KG1 (cell line): ENCODE results near the gene FRMD3.
A peak's percentile ranks its signal among the peaks of the same experiment; 100 is the strongest.

ENCODE experiments used
- DNase-seq: peaks from one replicate; lab custom pipeline; 2025; lab: John Stamatoyannopoulos, UW

Gene FRMD3

DNA sequence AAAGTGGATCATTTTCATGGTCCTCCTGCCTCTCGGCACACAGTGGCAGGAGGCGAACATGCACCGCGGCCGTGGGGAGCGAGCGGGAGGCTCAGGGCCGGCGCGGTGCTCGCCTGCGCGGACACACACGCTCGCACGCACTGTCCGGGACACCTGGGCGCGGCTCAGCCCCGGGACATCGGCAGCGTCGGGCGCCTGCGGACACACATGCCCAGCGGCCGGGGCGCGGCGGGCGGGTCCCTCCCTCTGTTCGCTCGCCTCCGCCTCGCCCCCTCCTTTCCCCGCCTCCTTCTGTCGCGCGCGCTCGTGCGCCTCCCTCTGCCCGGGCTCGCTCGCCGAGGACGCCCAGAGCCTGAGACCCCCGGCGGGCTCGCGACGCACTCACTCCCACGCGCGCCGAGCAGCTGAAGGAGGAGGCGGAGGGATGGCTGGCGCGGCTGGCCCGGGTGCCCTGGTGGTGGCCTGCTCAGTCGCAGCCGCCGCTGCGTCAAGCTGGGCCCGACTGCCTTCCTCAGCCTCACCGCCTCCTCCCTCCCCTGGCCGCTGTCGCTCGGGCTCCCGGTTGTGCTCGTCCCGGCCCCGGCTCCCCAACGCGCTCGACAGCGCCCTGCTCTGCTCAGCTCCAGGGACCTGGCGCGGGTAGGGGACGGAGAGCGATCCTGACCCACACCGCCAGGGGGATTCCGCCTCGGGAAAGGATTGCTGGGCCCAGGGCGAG lies at the start of gene FRMD3:
Gene FRMD3 (minus strand): TSS at position 230 of the 718 bp plus-strand sequence. CDS start 170 bp downstream, at position 60.
- peak; percentile 43 for DNase-seq

DNA sequence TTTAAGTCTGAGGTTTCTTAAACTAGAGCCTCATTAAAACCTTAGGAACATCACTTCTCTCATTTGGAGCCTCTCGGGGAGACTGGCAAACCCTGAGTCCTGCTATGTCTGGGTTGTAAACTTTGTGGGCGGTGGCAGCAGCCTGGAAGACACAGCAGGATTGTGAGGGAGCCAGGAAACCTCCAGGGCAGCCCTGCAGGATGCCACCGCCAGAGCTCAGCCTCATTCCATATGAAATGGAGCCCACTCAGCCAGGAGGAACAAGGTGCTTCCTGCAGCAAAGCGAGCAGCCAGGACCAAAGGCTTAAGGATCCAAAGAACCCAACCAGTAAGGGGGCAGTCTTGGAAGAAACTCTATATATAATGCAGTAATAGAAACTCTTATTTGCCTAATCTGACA lies 46.8 kb upstream of the FRMD3 start:
- DNase-seq, result no peak

DNA sequence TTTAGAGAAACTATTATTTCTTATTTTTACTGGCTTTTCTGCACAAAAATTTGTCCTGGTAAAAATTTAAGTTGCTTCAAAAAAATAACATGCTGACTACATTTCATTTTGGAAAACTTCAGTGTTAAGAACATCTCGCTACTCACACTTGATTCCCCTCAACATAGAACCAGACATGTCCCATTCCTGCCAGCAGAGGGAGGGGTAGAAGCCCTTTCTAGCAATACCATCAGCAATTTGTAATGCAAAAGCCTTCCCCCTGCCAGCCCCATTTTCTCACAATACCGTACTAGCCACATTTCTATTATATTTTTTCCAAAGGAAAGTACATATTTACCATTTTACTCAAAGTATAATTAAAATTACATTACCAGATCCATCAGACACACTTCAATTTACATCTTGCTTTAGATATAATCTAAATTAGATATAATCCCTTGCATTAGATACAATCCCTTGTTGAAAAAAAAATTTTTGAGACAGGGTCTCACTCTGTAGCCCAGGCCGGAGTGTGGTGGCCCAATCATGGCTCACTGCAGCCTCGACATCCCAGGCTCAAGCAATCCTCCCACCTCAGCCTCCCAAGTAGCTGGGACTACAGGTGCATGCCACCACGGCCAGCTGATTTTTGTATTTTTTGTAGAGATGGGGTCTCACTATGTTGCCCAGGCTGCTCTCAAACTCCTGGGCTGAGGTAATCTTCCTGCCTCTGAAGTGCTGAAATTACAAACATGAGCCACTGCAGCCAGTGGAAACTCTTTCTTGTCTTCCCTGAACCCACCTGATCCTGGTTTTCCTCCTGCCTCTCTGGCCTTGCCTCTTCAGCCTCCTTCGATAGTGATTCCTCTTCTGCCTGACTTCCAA lies 45.2 kb upstream of the FRMD3 start:
- no peak for DNase-seq

DNA sequence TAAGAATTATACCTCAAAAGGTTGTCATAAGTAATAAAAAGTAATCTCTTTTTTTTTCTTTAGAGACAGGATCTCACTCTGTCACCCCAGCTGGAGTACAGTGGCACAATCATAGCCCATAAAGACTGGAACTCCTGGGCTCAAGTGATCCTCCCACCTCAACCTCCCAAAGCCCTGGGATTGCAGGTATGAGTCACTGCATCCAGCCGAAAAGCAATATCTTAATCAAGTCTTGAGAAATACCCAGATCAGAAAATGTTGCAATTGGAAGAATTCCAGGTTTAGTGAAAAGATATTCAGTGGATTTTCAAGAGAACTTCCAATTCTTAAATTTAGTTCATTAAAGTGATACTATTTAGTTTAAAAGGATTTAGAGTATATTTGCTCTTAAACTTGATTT lies 43.8 kb upstream of the FRMD3 start:
- no peak for DNase-seq

DNA sequence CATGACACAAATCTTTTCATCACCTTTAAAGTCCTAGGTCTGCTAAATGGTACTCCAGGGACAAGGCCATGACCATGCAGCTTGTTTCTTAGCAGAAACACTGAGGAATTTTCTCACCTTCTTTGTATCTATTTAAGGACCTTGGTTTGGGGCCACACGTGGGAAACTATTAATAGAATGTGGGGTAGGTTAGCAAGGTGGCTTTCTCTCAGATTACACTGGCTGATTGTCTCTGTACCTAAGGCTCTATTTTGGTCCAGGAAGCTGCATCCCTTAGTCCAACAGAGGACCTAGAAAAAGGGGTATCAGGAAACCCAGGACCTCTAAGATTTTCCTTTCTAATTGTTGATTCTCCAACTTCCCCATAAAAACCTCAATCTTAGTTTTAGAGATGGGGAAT lies 36.3 kb upstream of the FRMD3 start:
- DNase-seq, result no peak

DNA sequence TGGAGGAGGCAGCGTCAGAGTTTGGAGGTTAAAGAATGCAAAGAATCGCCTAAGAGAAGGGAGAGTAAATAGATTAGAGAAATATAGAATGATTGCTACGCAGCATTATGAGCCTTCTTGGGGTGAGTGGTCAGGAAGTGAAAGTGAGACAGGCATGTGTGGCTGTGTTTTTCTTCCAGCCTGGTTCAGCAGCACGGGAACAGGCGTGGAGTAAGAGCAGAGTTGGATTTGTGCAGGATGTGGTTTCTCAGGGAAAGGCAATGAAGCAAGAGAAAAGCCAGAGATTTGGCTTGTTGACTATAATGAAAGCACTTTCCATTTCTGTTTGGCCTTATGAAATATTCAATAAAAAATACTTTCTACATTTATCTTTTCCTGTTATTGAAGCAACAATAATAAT lies 34.3 kb upstream of the FRMD3 start:
- no peak for DNase-seq

DNA sequence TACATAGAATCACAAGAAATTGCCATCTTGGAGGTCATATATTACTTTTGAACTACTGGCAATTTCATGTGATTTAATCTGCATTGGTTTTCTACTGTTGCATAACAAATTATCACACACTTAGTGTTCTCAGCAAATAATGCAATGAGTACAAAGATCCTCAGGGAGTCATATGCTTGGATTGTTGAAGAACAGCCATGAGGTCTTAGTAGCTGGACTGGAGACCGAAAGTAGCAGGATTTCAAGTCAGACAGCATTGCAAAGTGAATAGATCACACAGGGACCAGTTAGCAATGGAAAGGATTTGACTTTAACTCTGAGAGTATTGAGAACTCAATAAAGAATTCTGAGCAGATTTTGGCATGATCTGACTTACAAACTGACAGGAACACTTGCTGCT lies 32.2 kb upstream of the FRMD3 start:
- DNase-seq, result no peak

DNA sequence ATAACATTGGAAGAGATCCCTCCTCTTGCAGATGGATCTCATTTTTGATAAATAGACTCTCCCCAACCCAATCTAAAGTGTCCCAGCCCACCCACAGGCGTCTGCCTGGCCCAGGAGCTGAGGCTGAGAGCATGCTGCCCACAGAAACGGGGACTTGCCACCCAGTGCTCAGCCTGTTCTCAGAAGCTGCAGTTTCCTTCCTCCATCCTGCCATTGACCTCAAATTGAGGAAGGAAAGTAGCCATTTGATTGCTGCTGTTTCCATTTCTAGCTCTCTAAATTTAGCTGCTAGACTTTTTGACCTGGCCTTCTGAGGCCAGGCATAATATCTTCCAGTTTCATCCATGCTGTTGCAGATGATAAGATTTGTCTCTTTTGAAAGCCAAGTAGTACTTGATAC lies 31.1 kb upstream of the FRMD3 start:
- peak; percentile 68 for DNase-seq

DNA sequence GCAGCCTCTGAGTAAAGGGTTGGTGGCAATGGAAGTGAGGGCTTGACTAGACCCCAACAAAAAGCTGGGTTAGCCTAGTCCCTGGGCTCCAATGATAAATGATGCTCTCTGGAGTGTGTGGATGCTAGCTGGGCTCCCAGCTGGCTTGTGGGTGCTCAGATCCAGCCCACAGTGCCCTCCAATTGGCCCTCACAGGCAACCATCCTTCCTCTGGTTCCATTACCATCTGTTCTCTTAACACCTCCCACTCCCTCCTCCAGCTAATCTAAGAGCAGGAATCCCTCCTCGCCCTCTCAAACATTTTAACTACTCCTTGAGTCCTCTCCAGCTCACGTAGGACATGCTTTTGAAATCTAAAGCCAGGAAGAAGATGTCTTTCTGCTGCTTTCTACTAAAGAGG lies 25.2 kb upstream of the FRMD3 start:
- no peak for DNase-seq

DNA sequence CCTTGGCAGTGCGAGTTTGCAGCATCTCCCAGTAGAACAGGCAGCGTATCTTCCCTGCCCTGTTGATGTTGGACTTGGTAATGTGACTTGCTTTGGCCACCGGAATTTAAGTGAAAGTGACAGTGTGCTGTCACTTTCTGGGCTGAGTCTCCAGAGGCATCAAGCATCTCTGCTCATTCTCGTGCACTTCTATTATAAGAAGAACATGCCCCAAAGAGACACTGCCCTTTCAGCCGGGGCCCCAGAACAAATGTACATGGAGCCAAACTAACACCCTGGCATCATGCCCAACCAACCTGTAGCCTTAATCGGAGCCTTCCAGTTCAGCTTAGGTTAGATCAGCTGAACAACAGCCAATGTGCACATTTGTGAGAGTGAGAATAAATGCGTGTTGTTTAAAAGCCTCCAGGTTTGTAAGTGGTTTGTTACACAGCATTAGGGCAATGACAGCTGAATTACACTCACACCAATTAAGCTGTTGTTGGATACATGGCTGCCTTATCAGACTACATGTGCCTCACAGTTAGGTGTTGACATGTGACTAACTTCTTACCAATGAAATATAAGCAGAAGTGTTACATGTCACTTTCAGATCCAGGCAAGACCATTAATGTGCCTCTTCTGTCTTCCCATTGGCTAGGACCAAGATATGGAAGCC lies 22.1 kb upstream of the FRMD3 start:
- DNase-seq, result no peak

DNA sequence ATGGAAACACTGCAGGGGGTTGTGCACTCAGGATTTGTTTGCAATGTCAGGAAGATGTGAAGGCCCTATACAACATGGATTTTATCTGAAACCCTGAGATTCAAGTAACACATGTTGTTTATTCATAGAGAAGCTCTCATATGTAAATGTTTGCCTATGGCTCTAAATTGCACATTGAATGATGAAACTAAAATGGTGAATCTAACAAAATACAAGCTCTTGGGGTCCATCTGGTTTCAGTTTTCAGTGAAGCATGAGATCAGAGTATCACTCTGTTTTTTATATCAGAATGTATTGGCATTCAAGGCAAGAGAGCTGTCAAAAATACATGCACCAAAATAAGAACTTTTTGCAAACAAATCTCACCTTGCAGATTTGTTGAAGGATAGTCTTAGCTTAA lies 19.6 kb upstream of the FRMD3 start:
- no peak for DNase-seq

DNA sequence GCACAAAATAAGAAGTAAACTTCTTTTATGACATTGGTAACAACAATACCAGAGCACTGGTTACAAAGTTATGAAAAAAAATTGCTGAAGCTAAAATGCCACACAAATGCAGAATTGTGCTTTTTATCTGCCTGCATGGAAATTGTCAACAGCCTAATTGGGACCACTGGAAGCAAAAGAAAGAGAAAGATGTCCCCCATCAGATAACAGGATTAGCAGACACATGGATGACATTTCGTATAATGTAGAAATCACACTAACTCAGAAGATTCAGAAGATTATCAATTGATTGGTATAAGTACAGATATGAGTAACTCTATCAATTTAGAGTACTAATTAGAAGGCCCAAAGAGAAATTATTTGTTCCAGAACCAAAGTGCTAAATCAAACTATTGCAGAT lies 19.1 kb upstream of the FRMD3 start:
- no peak for DNase-seq

DNA sequence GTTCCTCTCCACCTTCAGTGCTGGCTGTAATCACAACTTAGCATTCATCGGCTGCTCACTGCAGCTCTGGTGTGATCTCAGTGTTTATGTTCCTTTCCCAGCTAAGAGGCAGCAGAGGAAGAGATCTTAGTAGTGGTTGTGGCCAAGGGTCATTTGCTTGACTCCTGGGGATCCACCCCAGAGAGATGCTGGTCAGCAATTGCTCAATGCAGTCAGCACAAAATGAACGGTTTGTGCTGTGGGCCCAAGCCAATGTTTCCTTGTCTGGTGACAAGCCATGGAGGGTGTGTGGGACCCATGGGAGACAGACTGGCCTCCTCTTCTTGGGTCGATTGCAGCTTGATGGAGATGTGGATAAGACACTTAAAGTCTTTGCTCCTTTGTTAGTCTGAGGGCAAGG lies 16.1 kb upstream of the FRMD3 start:
- no peak for DNase-seq

DNA sequence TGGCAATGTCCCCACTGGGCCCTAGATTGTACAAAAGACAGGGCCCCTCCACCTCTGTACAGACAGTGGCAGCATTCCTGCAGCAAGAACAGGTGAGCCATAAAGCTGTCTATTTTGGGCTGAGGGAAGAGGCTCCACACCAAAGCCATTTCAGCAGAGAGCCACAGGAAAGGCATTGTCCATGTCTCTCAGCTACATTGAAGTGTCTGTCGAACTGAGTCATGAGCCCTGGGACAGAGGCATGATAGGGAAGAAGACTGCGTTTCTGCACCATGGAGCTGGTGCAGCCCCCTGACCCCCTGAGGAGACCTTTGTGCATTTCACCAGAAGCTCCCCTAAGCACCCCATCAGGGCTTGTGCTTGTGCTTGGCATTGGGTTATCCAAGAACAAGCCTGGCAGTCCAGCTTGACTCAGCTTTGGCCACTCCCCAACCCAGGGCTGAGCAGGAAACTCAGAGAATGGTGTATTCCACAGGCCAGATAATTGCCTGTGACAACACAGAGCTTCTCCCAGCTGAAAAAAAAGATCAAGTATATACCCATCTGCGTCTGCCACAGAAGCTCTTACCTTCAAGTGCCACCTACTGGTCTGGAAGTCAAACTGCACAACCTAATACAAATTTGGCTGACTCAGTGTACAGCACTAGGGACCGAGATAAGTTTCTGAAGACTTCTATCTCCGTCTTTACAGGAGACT lies 5.9 kb upstream of the FRMD3 start:
- no peak for DNase-seq

DNA sequence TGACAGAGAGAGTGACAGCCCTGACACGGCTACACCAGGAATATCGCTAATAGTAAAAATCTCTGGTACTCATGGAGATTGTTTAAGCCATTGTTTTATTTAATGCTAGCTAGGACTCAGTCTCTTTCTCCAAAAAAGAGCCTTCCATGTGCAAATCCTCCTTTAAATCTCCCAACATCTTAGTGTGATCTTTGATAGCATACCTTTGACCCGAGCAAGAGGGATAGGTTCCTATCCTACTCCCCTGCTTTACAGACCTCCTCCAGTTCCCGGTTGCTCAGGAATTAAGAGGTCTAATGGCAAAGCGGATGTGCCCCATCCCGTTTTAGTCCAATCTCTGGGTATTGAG lies 663 bp upstream of the FRMD3 start:
- no peak for DNase-seq

DNA sequence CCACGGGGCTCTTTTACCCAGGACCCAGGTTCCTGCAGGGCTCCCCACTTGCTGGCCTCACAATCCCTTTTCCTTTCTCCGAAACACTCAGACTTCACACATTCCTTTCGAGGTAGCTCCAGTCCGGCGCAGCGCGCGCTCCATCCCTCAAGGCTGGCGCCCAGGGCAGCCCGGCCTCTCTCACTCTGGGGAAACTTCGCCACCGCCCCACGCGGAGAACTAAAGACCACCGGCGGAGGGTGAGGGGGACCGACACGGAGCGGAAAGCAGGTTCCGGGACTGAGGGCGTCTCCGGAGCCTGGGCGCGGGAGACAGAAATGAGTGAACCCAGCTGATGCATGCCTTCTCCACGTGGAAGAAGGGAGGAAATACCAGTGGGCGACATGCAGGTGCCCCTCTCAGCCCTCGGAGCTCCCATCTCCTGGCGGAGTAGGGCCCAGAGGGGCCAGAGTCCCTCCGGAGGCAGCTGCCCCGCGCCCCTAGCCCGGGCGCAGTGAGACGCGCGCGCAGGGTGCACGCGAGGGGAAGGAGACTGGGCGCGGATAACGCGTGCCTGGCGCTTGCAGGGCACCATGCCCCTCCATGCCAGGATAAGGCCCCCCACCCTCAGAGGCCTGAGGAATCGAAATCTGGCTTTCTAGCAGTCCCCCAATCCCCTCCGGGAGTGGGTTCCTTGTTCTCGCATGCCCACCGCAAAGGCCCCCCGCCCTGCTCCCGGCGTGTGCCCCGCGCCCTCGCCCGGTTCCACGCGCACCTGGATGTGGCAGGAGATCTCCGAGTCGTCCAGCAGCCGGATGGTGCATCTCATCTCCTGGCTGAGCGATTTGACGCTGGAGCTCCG lies 650 bp downstream of the FRMD3 start:
- no peak for DNase-seq

DNA sequence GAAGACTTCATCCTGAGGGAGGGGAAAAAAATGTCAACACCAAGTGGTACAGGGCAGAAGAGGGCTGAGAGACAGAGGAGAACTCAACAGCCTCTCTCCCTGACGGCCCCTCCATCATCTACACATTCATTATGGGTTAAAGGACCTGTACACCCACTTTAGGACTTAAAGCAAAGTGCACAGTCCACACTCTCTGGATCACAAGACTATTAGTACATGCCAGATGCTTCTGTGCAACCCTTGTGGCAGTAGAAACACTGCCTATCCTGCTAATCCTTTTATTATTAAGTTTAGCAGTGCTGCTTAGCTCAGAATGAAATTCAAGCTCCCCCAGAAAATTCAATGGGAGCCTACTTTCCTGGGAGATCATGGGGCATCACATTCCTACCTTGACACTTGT lies 1.9 kb downstream of the FRMD3 start:
- DNase-seq, result no peak

DNA sequence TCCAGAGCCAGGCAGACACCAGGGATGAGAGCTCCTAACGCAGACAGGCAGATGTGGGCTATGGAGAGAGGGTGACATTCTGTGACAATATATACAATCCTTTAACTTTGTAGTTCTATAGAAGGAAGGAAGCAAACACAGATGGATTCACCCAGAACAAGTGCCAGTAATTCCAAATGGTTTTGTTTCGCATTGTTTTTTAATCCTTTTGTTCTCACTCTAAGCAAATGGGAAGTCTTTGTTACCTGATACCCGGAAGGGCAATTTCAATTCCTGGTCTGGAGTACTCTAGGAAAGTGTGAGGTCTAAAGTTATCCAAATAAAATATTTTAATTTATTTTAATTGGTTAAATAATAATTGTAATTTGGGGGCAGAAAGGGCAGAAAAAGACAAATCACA lies 2.5 kb downstream of the FRMD3 start:
- no peak for DNase-seq

DNA sequence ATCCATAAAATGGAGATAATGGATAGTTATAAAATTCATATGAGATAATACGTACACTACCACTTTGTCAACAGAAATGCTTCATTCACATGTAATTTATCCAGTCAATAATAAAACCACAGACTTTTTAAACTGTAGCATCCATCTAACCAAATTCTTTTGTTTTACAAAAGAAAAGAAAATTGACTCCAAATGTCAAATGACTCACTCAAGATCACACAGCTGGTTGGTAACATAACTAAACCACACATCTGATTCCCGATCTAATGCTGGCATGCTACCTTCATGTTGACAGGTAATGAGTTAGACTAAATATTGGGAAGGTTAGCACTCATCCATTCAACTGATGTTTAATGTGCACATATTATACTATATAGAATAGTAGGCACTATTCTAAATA lies 4.9 kb downstream of the FRMD3 start:
- DNase-seq, result no peak

DNA sequence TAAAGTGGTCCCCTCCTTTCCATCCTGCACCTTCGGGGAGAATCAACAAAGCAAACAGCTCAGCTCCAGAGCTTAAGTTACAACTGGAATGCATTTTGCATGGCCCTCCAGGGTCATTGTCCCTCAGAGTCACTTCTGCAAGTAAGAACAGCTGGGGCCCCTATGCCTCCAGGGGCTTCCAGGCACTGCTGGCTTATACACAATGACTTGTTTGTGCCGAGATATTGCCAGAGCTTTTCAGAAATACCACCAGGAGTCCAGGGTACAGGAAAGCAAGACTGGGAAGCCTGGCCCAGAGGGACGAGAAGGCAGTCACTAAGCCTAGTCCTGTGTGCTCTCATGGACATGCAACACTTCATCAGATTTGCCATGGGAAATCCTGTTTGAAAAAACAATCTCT lies 11.3 kb downstream of the FRMD3 start:
- DNase-seq, result no peak

DNA sequence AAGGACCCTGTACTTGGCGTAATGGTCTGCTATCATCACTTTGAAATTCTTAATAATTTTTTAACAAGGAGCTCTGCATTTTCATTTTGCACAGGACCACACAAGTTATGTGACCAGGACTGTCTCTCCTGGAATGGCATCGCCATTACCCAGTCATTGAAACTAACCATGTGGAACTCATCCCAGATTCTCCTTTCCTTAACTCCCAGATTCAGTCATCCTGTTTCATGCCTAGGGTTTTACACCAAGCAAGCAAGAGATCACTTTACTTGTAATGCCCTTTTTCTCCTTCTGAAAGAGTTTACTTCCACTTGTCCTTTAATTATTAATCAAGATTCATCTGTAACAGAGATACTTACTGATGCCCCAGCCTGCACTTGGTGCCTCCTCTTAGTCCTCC lies 12.0 kb downstream of the FRMD3 start:
- no peak for DNase-seq

DNA sequence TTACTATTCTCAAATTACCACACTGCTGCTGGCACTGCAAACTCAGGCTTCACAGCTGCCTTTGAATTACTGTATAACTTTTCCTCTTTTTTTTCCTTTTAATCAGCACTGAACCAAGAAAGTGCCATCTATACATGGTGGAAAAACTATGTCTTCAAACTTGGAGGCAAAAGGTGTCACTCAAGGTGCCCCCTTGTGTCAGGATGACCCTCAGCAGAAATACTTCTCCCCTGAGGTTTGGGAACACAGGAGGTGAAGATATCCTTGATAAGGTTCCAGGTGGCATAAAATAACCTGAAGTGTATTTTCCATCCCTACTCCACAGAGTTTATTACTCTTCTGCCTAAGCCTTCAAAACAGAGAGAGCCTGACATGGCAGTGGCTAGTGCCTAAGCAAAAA lies 14.5 kb downstream of the FRMD3 start:
- DNase-seq, result no peak
